Uterus (tissue), 4 donors: Measurements from ENCODE around the gene PRC1. TPM values are rescaled to one million over a fixed set of nuclear protein-coding genes. Genes with fewer than 3 reads are reported as not detected.

Experiments used
- DNase-seq, 2 donors: peaks; one replicate each; pipeline ENCODE4 v3.0.0-alpha.2; 2019 to 2020
- H3K27ac ChIP-seq, 2 donors: fragments of 200-600 bp; sonication (generic); 1 replicate in 1 of 2; 2 replicates in 1 of 2; pipeline ENCODE4 v1.5.1; 2016 to 2018
- H3K27me3 ChIP-seq, 2 donors: fragments of 200-600 bp; sonication (generic); one replicate each; pipeline ENCODE4 v1.5.1; 2018 to 2019; ENCODE audit warnings: control low read depth in 1 of 2
- H3K36me3 ChIP-seq, 2 donors: fragments of 200-600 bp; sonication (generic); one replicate each; pipeline ENCODE4 v1.5.1; 2019; ENCODE audit warnings: control low read depth in 1 of 2
- H3K4me1 ChIP-seq, 2 donors: fragments of 200-600 bp; sonication (generic); one replicate each; pipeline ENCODE4 v1.5.1; 2018 to 2019; ENCODE audit warnings: control low read depth in 1 of 2
- H3K4me3 ChIP-seq, 2 donors: fragments of 200-600 bp; sonication (generic); 1 replicate in 1 of 2; 2 replicates in 1 of 2; pipeline ENCODE4 v1.5.1; 2018 to 2019; ENCODE audit warnings: mild to moderate bottlenecking in 1 of 2
- H3K9me3 ChIP-seq, 2 donors: fragments of 200-600 bp; sonication (generic); one replicate each; pipeline ENCODE4 v1.5.1; 2019; ENCODE audit warnings: control low read depth in 1 of 2
- POLR2A ChIP-seq, 2 donors: fragments of 450-650 bp; IDR thresholded peaks; one replicate each; pipeline ENCODE4 v1.6.1; 2016; ENCODE audit warnings: antibody characterized with exemption in 2 of 2, mild to moderate bottlenecking in 1 of 2, moderate library complexity in 1 of 2
- intact Hi-C: fragments of 100-400 bp; cut with DNase I; formaldehyde crosslinking; loops from one replicate; pipeline ENCODE4 v1.15.1; 2023; ENCODE audit warnings: low total_unique reads
- total RNA-seq, 4 donors: library from RNA; depleted of rRNA in 3 of 4; stranded (reverse); fragments of >200 nt in 3 of 4; gene quantifications; one replicate each; pipeline versions ENCODE4 v1.1.0 to v1.2.4, GENCODE V29; 2014 to 2023
- TF ChIP-seq, protein P1 (sequence below), 4 experiments: fragments of 200-600 bp in 2 of 4; fragments of 450-650 bp in 2 of 4; sonication (generic) in 2 of 4; IDR thresholded peaks; one replicate each; pipeline ENCODE4 v1.5.1; 2016 to 2019; ENCODE audit warnings: antibody characterized with exemption in 4 of 4, mild to moderate bottlenecking in 2 of 4, moderate library complexity in 1 of 4
- donor health status: DM: yes; HTN: yes; CAD: no.

The PRC1 gene
- total RNA-seq, 4 donors from 2014 or later = 7.1 to 95.0 (median 9.4) TPM; not detected in 1

DNA sequence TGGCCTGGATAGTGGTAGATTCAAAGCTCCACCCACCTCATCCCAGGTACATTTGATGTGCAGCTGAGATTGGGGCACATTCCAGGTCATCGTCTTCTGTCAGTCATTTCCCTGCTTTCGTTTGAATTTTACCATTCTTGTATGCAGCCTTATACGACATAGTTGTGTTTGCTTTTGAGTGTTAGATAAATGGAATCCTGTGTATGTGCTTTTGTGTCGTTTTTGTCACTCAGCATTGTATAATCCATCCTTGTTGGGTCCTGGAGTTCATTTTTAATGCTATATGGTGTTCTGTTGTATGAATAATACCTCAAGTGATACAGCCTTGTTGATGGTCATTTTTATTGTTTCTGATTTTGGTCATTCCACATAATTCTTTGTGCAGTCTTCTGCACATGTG, 32.3 kb downstream of the PRC1 start:
- no peaks in the 10 kb centered on the region for H3K27me3 ChIP-seq
- no peaks in the 10 kb centered on the region for H3K9me3 ChIP-seq
- no peaks in the 10 kb centered on the region for H3K36me3 ChIP-seq
- H3K4me3 ChIP-seq = no peak overlapping the region
- no peaks in the 10 kb centered on the region for H3K4me1 ChIP-seq
- no peak overlapping the region for H3K27ac ChIP-seq
- intact Hi-C loops = no loop called here
- TF ChIP-seq POLR2A (IDR thresholded peaks at IDR 0.05) = no peak
- TF ChIP-seq, protein P1, sequence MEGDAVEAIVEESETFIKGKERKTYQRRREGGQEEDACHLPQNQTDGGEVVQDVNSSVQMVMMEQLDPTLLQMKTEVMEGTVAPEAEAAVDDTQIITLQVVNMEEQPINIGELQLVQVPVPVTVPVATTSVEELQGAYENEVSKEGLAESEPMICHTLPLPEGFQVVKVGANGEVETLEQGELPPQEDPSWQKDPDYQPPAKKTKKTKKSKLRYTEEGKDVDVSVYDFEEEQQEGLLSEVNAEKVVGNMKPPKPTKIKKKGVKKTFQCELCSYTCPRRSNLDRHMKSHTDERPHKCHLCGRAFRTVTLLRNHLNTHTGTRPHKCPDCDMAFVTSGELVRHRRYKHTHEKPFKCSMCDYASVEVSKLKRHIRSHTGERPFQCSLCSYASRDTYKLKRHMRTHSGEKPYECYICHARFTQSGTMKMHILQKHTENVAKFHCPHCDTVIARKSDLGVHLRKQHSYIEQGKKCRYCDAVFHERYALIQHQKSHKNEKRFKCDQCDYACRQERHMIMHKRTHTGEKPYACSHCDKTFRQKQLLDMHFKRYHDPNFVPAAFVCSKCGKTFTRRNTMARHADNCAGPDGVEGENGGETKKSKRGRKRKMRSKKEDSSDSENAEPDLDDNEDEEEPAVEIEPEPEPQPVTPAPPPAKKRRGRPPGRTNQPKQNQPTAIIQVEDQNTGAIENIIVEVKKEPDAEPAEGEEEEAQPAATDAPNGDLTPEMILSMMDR (IDR thresholded peaks at IDR 0.05) = no peak
- DNase-seq = no peak

DNA sequence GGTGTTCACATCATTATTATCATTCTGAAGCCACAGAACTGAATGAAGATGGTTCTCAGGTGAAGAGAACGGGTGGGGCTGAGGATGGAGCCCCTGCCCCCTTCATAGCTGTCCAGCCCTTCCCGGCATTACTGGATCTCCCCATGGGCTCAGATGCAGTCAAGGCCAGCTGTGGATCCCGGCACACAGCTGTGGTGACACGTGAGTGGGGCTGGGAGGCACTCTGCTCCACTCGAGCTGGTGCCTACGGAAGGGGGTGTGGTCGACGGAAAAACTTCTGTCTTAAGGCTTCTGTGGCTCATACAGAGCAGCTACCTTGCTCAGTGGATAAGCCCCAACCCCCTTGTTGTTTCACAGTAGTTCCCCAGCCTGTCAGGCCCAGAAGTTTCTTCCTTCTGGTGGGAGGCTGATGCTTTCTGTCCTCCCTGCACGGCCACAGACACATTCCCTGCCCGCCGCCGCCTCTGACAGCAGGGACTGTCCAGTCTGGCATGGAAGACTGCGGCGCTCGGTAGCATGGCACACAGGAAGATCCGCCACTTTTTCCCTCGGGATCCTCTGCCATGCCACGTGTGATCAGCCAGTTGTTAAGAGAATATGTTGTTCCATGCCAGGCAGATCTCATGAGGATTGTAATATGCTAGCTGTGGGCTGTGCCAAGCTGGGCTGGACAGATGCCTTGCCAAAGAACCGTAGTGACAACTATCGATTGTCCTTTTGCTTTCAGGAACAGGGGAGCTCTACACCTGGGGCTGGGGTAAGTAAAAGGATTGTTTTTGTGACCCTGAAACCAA, 33.8 kb downstream of the PRC1 start:
- H3K27ac ChIP-seq = no peak overlapping the region
- H3K36me3 ChIP-seq = no peaks in the 10 kb centered on the region
- no peak overlapping the region for H3K4me3 ChIP-seq
- H3K9me3 ChIP-seq = no peaks in the 10 kb centered on the region
- DNase-seq = no peak
- peaks cover 0 to 5% of the 10 kb centered on the region in 2 donors for H3K4me1 ChIP-seq
- no peaks in the 10 kb centered on the region for H3K27me3 ChIP-seq
- intact Hi-C loops = no loop called here
- TF ChIP-seq POLR2A (IDR thresholded peaks at IDR 0.05) = no peak
- TF ChIP-seq, protein P1 (IDR thresholded peaks at IDR 0.05) = no peak

DNA sequence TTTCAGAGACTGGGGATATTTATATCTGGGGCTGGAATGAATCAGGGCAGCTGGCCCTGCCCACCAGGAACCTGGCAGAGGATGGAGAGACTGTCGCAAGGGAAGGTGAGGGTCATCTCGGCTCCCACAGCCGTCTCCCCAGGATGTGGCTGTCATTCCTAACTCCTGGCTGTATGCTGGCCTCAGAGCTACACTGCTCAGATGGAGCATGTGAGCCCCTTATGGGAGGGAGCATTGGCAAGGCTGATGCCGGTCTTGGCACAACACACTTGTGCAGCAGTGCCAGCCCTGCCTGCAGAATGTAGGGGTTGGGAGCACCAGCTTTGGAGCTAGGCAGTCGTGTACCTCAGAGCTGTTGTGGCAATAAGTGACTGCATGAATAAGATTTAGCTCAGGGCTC, 34.4 kb downstream of the PRC1 start:
- no peak overlapping the region for H3K4me3 ChIP-seq
- no peak for DNase-seq
- TF ChIP-seq POLR2A (IDR thresholded peaks at IDR 0.05) = no peak
- TF ChIP-seq, protein P1 (IDR thresholded peaks at IDR 0.05) = no peak
- peaks cover 0 to 5% of the 10 kb centered on the region in 2 donors for H3K4me1 ChIP-seq
- intact Hi-C loops = no loop called here
- H3K27me3 ChIP-seq = no peaks in the 10 kb centered on the region
- H3K27ac ChIP-seq = no peak overlapping the region
- no peaks in the 10 kb centered on the region for H3K9me3 ChIP-seq
- H3K36me3 ChIP-seq = no peaks in the 10 kb centered on the region

DNA sequence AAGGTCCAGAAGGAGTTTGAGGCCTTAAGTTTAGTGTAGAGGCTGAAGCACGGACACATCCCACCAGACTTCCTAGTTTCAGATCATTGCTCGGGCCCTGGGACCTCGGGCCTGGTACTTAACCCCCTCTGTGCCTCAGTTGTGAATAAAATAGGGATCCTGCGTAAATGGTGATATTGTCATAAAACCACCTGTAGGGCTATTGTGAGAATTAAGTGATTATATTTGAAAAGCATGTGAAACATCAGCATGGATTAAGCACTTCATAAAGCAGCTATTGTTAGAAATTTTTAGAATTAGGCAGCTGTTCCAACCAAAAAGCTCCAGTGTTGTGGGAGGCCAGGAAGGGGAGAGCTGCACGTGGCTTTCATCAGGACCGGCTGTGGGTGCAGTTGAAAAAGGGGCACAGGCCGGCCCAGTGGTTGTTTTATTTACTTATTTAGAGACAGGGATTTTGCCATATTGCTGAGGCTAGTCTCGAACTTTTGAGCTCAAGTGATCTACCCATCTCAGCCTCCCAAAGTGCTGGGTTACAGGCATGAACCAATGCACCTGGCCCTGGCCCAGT, 35.2 kb downstream of the PRC1 start:
- Histone ChIP-seq H3K9me3 (no peaks in the 10 kb centered on the region), H3K27me3 (no peaks in the 10 kb centered on the region), H3K4me3 (no peak overlapping the region), H3K36me3 (no peaks in the 10 kb centered on the region), H3K27ac (no peak overlapping the region), H3K4me1 (peaks cover 0 to 5% of the 10 kb centered on the region in 2 donors)
- intact Hi-C loops = no loop called here
- TF ChIP-seq, protein P1 (IDR thresholded peaks at IDR 0.05) = no peak
- no peak for TF ChIP-seq POLR2A (IDR thresholded peaks at IDR 0.05)
- DNase-seq = no peak

DNA sequence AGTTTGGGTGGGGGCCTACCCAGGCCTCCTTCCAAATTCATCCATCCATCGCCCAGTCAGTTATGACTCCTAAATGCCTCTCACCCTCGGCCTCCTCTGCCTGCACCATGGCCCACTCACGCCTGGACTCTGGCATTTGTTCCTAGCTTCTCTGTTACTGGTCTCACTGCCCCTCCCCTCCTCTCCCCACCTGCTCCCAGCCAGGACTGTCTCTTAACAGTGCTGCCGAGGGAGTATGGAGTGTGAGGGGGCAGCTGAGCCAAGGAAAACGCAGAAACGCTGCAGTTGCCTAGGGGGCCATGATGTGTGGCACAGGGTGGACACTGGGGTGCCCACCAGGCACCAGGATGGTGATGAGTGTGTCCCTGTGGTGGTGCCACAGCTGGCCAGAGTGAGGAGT, 36.5 kb downstream of the PRC1 start:
- H3K4me1 ChIP-seq = peaks cover 0 to 5% of the 10 kb centered on the region in 2 donors
- intact Hi-C loops = loop anchor here (2.0 kb wide), 1 partner anchor 37 kb away; the partner anchor contains the start of gene PRC1

More for the DNA sequence above, 36.5 kb downstream of the PRC1 start:
- Histone ChIP-seq H3K9me3 (no peaks in the 10 kb centered on the region), H3K27ac (peak overlapping the region in 1 of 2 donors; percentile 73), H3K36me3 (no peaks in the 10 kb centered on the region), H3K27me3 (no peaks in the 10 kb centered on the region), H3K4me3 (peak overlapping the region; percentile 58 to 59)
- no peak for TF ChIP-seq POLR2A (IDR thresholded peaks at IDR 0.05)
- TF ChIP-seq, protein P1 (IDR thresholded peaks at IDR 0.05) = no peak
- DNase-seq = no peak
